Dermis microvascular lymphatic vessel endothelial cell (primary cell): Measurements from ENCODE around the gene GBP1. TPM values are rescaled to one million over a fixed set of nuclear protein-coding genes. Genes with fewer than 3 reads are reported as not detected.
"Not testable (repeated sequence)": the region's sequence is repeated elsewhere in the genome, so short reads cannot be mapped to it uniquely, and the experiment has no call there.

Experiments used
- DNase-seq, 2 donors: peaks; one replicate each; pipeline versions ENCODE4 v3.0.0 to v3.0.0-alpha.2; 2010; ENCODE audit warnings: low read depth in 2 of 2
- total RNA-seq: library from RNA; depleted of rRNA; stranded (reverse); fragments of >200 nt; gene quantifications from 2 replicates; pipeline ENCODE4 v1.2.1, GENCODE V29; 2014

GBP1 gene
- total RNA-seq, 1 donor from 2014 or later, result 8.6 TPM

DNA sequence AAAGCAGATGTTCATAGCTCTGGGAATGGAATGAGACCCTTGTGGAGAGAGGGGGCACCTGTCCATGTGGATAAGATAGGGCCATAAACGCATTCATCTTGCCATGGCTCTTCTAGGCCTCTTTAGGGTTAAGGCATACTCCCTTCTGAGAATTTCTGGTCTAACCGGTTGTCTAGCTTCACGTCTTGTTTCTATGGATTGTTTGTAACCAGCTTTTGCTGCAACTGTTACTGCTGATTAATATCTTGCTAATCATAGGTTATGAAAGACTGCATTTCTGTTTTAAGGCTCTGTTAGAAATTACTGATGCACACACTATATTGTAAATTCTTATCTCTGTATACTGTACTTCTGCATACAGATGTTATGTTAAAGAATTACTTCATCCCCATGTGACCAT, 46.7 kb downstream of the GBP1 start:
- DNase-seq, result not testable (repeated sequence)

- DNase-seq, result no peak
Measured at GRCh38 chr1:89008511-89008910, 56.5 kb downstream of the GBP1 start.

- DNase-seq, result no peak
Measured at GRCh38 chr1:89005286-89006151, 59.5 kb downstream of the GBP1 start.

Other genes with a start within 250 kb of the GBP1 start
- gene GTF2B, start 173.6 kb downstream of the GBP1 start, total RNA-seq, result 34.4 and 34.8 TPM in 2 replicates
- gene KYAT3, start 72.6 kb downstream of the GBP1 start, total RNA-seq, result 16.8 and 17.3 TPM in 2 replicates
- gene RBMXL1, start 72.6 kb downstream of the GBP1 start, total RNA-seq, result 5.7 and 6.2 TPM in 2 replicates
- 13.0 and 15.6 TPM in 2 replicates for gene GBP3, start 42.3 kb downstream of the GBP1 start, total RNA-seq
- gene GBP2, start 60.9 kb upstream of the GBP1 start, total RNA-seq, result 13.7 and 56.0 TPM in 2 replicates
- not detected in 2 replicates for gene GBP7, start 110.8 kb upstream of the GBP1 start, total RNA-seq
- 2.3 and 7.6 TPM in 2 replicates for gene GBP4, start 133.7 kb upstream of the GBP1 start, total RNA-seq
- 0.25 and 0.26 TPM in 2 replicates for gene GBP5, start 207.7 kb upstream of the GBP1 start, total RNA-seq